H9 (cell line): ENCODE data around the gene PDIA4. TPM values are rescaled to one million over a fixed set of nuclear protein-coding genes. Genes with fewer than 3 reads are reported as not detected.

Experiments used
- DNase-seq: peaks from one replicate; pipeline ENCODE4 v3.0.0-alpha.2; 2017
- H2AFZ ChIP-seq: one replicate; pipeline ENCODE4 v1.6.1; 2013; ENCODE audit warnings: mild to moderate bottlenecking, low read length, control low read depth, moderate library complexity
- H2AK5ac ChIP-seq: 2 replicates; pipeline ENCODE4 v1.6.1; 2013; ENCODE audit warnings: low read length, control low read depth, mixed read lengths; ENCODE audit not compliant: insufficient read length
- H2BK120ac ChIP-seq: one replicate; pipeline ENCODE4 v1.6.1; 2013; ENCODE audit warnings: low read depth, mild to moderate bottlenecking, low read length, control low read depth, inconsistent platforms; ENCODE audit not compliant: poor library complexity, severe bottlenecking
- H2BK12ac ChIP-seq: 2 replicates; pipeline ENCODE4 v1.6.1; 2013; ENCODE audit warnings: low read length, control low read depth, mixed read lengths, low read depth; ENCODE audit not compliant: insufficient read length
- H2BK15ac ChIP-seq: 2 replicates; pipeline ENCODE4 v1.6.1; 2013; ENCODE audit warnings: low read depth, low read length, control low read depth
- H2BK20ac ChIP-seq: one replicate; pipeline ENCODE4 v1.6.1; 2013; ENCODE audit warnings: low read depth, mild to moderate bottlenecking, low read length, control low read depth, inconsistent platforms; ENCODE audit not compliant: poor library complexity, severe bottlenecking
- H2BK5ac ChIP-seq: 2 replicates; pipeline ENCODE4 v1.6.1; 2013; ENCODE audit warnings: low read length, control low read depth, mixed read lengths; ENCODE audit not compliant: insufficient read length
- H3K14ac ChIP-seq: 2 replicates; pipeline ENCODE4 v1.6.1; 2013; ENCODE audit warnings: low read length, control low read depth; ENCODE audit not compliant: insufficient read depth
- H3K18ac ChIP-seq: 2 replicates; pipeline ENCODE4 v1.6.1; 2013; ENCODE audit warnings: low read depth, mild to moderate bottlenecking, mixed read lengths, low read length, control low read depth; ENCODE audit not compliant: insufficient read length
- H3K23ac ChIP-seq: 2 replicates; pipeline ENCODE4 v1.6.1; 2013; ENCODE audit warnings: low read length, control low read depth, mixed read lengths, low read depth; ENCODE audit not compliant: insufficient read length
- H3K23me2 ChIP-seq: 2 replicates; pipeline ENCODE4 v1.6.1; 2013; ENCODE audit warnings: low read depth, mild to moderate bottlenecking, mixed read lengths, low read length, control low read depth; ENCODE audit not compliant: insufficient read length, poor library complexity, severe bottlenecking
- H3K27ac ChIP-seq: 2 replicates; pipeline ENCODE4 v1.5.1; 2013; ENCODE audit warnings: low read length, control low read depth, mixed read lengths, low read depth; ENCODE audit not compliant: insufficient read length
- H3K27me3 ChIP-seq: 2 replicates; pipeline ENCODE4 v1.6.1; 2013; ENCODE audit warnings: low read length, control low read depth, inconsistent platforms; ENCODE audit not compliant: insufficient read depth
- H3K4ac ChIP-seq: 2 replicates; pipeline ENCODE4 v1.6.1; 2013; ENCODE audit warnings: low read depth, mild to moderate bottlenecking, control low read depth, inconsistent platforms, low read length, moderate library complexity
- H3K4me1 ChIP-seq: 2 replicates; pipeline ENCODE4 v1.6.1; 2013; ENCODE audit warnings: low read length, control low read depth, inconsistent platforms; ENCODE audit not compliant: insufficient read depth
- H3K4me2 ChIP-seq: 2 replicates; pipeline ENCODE4 v1.6.1; 2013; ENCODE audit warnings: low read length, control low read depth, mixed read lengths; ENCODE audit not compliant: insufficient read length, insufficient read depth
- H3K56ac ChIP-seq: 2 replicates; pipeline ENCODE4 v1.6.1; 2013; ENCODE audit warnings: low read depth, mild to moderate bottlenecking, mixed read lengths, low read length, control low read depth; ENCODE audit not compliant: insufficient read length
- H3K79me1 ChIP-seq: 2 replicates; pipeline ENCODE4 v1.6.1; 2013; ENCODE audit warnings: low read depth, mild to moderate bottlenecking, moderate library complexity, low read length, control low read depth, inconsistent platforms; ENCODE audit not compliant: insufficient read depth, poor library complexity, severe bottlenecking
- H3K79me2 ChIP-seq: 2 replicates; pipeline ENCODE4 v1.6.1; 2013; ENCODE audit warnings: low read length, control low read depth, inconsistent platforms; ENCODE audit not compliant: insufficient read depth
- H3K9ac ChIP-seq: 2 replicates; pipeline ENCODE4 v1.6.1; 2013; ENCODE audit warnings: low read length, control low read depth, mixed read lengths; ENCODE audit not compliant: insufficient read length; ENCODE audit errors: extremely low read depth
- H3K9me3 ChIP-seq: one replicate; pipeline ENCODE4 v1.6.1; 2013; ENCODE audit warnings: low read depth, low read length, inconsistent platforms; ENCODE audit not compliant: control insufficient read depth
- H3T11ph ChIP-seq: one replicate; pipeline ENCODE4 v1.6.1; 2013; ENCODE audit warnings: mild to moderate bottlenecking, low read length, control low read depth, inconsistent platforms
- H4K20me1 ChIP-seq: one replicate; pipeline ENCODE4 v1.6.1; 2013; ENCODE audit not compliant: control insufficient read depth, insufficient read length, insufficient read depth
- H4K5ac ChIP-seq: 2 replicates; pipeline ENCODE4 v1.6.1; 2013; ENCODE audit warnings: low read depth, mild to moderate bottlenecking, mixed read lengths, low read length, control low read depth; ENCODE audit not compliant: insufficient read length
- H4K8ac ChIP-seq: replicated peaks from 2 replicates; pipeline ENCODE4 v1.6.1; 2013; ENCODE audit warnings: low read length, control low read depth, mixed read lengths, low read depth; ENCODE audit not compliant: insufficient read length
- H4K91ac ChIP-seq: 2 replicates; pipeline ENCODE4 v1.6.1; 2013; ENCODE audit warnings: low read depth, mild to moderate bottlenecking, moderate library complexity, mixed read lengths, low read length, control low read depth; ENCODE audit not compliant: insufficient read length
- H3K27ac Mint-ChIP-seq, 3 experiments: 2 replicates in 2 of 3; 3 replicates in 1 of 3; pipeline ENCODE4 v1.8.0; 2020 to 2021; ENCODE audit warnings: mixed read lengths in 3 of 3, mild to moderate bottlenecking in 1 of 3, moderate library complexity in 1 of 3
- H3K27me3 Mint-ChIP-seq: 2 replicates; pipeline ENCODE4 v1.8.0; 2021; ENCODE audit warnings: low read depth, mild to moderate bottlenecking, moderate library complexity, mixed read lengths
- H3K36me3 Mint-ChIP-seq, 3 experiments: 2 replicates in 2 of 3; 3 replicates in 1 of 3; pipeline ENCODE4 v1.8.0; 2020 to 2021; ENCODE audit warnings: low read depth in 3 of 3, mixed read lengths in 3 of 3; ENCODE audit not compliant: insufficient read depth in 1 of 3
- H3K4me1 Mint-ChIP-seq, 2 experiments: 2 replicates each; pipeline ENCODE4 v1.8.0; 2020; ENCODE audit warnings: mixed read lengths in 2 of 2
- H3K4me3 Mint-ChIP-seq, 2 experiments: 2 replicates in 1 of 2; 3 replicates in 1 of 2; pipeline ENCODE4 v1.8.0; 2020 to 2021; ENCODE audit warnings: mild to moderate bottlenecking in 2 of 2, mixed read lengths in 2 of 2, moderate library complexity in 1 of 2
- H3K9me3 Mint-ChIP-seq, 2 experiments: 2 replicates in 1 of 2; 3 replicates in 1 of 2; pipeline ENCODE4 v1.8.0; 2020; ENCODE audit warnings: mild to moderate bottlenecking in 2 of 2, mixed read lengths in 2 of 2, moderate library complexity in 1 of 2
- WGBS: extraction: QIAGEN DNeasy Blood & Tissue Kit; methylation state at CpG from one replicate; pipeline ENCODE4 v1.1.7; 2013; ENCODE audit warnings: missing lambda C conversion rate, low lambda C conversion rate, mixed read lengths; ENCODE audit not compliant: insufficient read length; ENCODE audit errors: extremely low coverage; 5-methylcytosine and 5-hydroxymethylcytosine counted together
- total RNA-seq: library from RNA; stranded (reverse); gene quantifications from 2 replicates; pipeline ENCODE4 v1.2.1, GENCODE V29; 2021
- TF ChIP-seq, protein P1 (sequence below): fragments of 200-600 bp; sonication (generic); conservative IDR thresholded peaks from 3 replicates; pipeline ENCODE4 v1.8.0; 2021; ENCODE audit warnings: antibody characterized with exemption, mild to moderate bottlenecking

The PDIA4 gene
- total RNA-seq, 1 experiment from 2014 or later = 217 TPM

DNA sequence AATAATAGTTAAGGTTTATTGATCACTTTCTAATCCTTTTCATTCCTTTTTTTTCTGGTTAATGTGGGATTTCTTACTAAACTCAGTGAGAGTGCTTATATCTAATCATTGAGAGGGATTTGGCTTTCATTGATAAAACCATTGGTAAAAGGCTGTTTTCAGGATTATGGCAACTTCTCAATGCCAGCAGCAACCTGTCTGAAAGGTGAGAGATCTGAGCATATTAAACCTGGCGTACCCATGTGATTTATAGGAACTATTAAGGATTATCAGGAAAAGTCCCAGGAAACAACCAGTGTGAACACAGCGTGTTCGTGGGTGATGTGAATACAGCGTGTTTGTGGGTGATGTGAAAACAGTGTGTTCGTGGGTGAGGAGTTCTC is 65.9 kb downstream of the PDIA4 start:
- Histone ChIP-seq H3K4me1 (no peaks in the 10 kb centered on the region), H3K9ac (no peak overlapping the region), H3K4ac (no peak overlapping the region), H3K18ac (no peak overlapping the region), H4K91ac (no peak overlapping the region), H3T11ph (no peak overlapping the region), H3K27ac (no peak overlapping the region), H3K23ac (no peak overlapping the region), H2BK12ac (no peak overlapping the region), H2BK20ac (no peak overlapping the region), H3K79me1 (no peaks in the 10 kb centered on the region), H2AFZ (no peak overlapping the region), H3K9me3 (no peaks in the 10 kb centered on the region), H3K27me3 (no peaks in the 10 kb centered on the region), H2BK15ac (no peak overlapping the region), H3K4me2 (peak overlapping the region; percentile 52), H3K23me2 (peaks cover 3% of the 10 kb centered on the region), H3K14ac (no peak overlapping the region), H2AK5ac (no peak overlapping the region), H2BK5ac (no peak overlapping the region), H4K20me1 (no peaks in the 10 kb centered on the region), H3K56ac (no peak overlapping the region), H4K5ac (no peak overlapping the region), H3K79me2 (no peaks in the 10 kb centered on the region), H2BK120ac (no peak overlapping the region), H4K8ac (no peak overlapping the region)
- Mint-ChIP-seq H3K27me3 (peaks cover 2% of the 10 kb centered on the region; the same call in 1 of the 2 replicates), H3K9me3 (peaks cover 0 to 3% of the 10 kb centered on the region in 2 experiments; a peak in 1 of 5 replicates), H3K36me3 (no peaks in the 10 kb centered on the region), H3K27ac (peak overlapping the region; percentile 60 to 95 (median 80); a peak in 4 of 7 replicates), H3K4me3 (peak overlapping the region; percentile 83 to 84), H3K4me1 (peaks cover 15 to 27% of the 10 kb centered on the region in 2 experiments)
- WGBS = no CpG with 5 or more reads among the region's 5 CpGs
- TF ChIP-seq, protein P1, sequence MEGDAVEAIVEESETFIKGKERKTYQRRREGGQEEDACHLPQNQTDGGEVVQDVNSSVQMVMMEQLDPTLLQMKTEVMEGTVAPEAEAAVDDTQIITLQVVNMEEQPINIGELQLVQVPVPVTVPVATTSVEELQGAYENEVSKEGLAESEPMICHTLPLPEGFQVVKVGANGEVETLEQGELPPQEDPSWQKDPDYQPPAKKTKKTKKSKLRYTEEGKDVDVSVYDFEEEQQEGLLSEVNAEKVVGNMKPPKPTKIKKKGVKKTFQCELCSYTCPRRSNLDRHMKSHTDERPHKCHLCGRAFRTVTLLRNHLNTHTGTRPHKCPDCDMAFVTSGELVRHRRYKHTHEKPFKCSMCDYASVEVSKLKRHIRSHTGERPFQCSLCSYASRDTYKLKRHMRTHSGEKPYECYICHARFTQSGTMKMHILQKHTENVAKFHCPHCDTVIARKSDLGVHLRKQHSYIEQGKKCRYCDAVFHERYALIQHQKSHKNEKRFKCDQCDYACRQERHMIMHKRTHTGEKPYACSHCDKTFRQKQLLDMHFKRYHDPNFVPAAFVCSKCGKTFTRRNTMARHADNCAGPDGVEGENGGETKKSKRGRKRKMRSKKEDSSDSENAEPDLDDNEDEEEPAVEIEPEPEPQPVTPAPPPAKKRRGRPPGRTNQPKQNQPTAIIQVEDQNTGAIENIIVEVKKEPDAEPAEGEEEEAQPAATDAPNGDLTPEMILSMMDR = no peak
- DNase-seq = no peak
